HAP-1 (cell line): Measurements from ENCODE around the gene CHST11.
A peak's percentile ranks its signal among the peaks of the same experiment; 100 is the strongest.
"Not testable (repeated sequence)": the region's sequence is repeated elsewhere in the genome, so short reads cannot be mapped to it uniquely, and the experiment has no call there.

Source experiments
- DNase-seq, 2 experiments: peaks; one replicate each; pipeline ENCODE4 v3.0.0-alpha.2; 2016 to 2020; ENCODE audit warnings: low spot score in 2 of 2
- H3K27me3 ChIP-seq: fragments of 250-450 bp; sonication (Bioruptor Pico); 2 replicates; pipeline ENCODE4 v1.5.1; 2020; ENCODE audit warnings: low read depth, mild to moderate bottlenecking, moderate library complexity
- H3K36me3 ChIP-seq: fragments of 250-450 bp; sonication (Bioruptor Pico); replicated peaks from 2 replicates; pipeline ENCODE4 v1.5.1; 2020; ENCODE audit warnings: mild to moderate bottlenecking
- H3K4me1 ChIP-seq: fragments of 250-450 bp; sonication (Bioruptor Pico); 2 replicates; pipeline ENCODE4 v1.5.1; 2020; ENCODE audit warnings: mild to moderate bottlenecking
- H3K4me3 ChIP-seq: fragments of 250-450 bp; sonication (Bioruptor Pico); 2 replicates; pipeline ENCODE4 v1.5.1; 2020; ENCODE audit warnings: mild to moderate bottlenecking, moderate library complexity
- H3K9me3 ChIP-seq: fragments of 250-450 bp; sonication (Bioruptor Pico); 2 replicates; pipeline ENCODE4 v1.5.1; 2020; ENCODE audit warnings: mild to moderate bottlenecking, moderate library complexity
- in situ Hi-C: fragments of 300-500 bp; cut with MboI; formaldehyde crosslinking; loops from 3 replicates; pipeline ENCODE4 v1.14.3; 2020; ENCODE audit warnings: low sequenced_read_pairs, inconsistent platforms, mixed read lengths

CHST11 gene

DNA sequence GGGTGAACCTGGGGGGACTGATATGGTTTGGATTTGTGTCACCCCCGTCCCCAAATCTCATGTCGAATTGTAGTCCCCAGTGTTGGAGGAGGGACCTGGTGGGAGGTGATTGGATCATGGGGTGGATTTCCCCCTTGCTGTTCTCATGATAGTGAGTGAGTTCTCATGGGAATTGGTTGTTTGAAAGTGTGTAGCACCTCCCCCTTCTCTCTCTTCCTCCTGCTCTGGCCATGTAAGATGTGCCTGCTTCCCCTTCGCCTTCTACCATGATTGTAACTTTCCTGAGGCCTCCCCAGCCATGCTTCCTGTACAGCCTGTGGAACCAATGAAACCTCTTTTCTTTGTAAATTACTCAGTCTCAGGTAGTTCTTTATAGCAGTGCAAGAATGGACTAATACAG, 156.6 kb downstream of the CHST11 start:
- H3K36me3 ChIP-seq, DNase-seq, H3K9me3 ChIP-seq, H3K4me1 ChIP-seq, in situ Hi-C loops, H3K4me3 ChIP-seq, H3K27me3 ChIP-seq: not testable (repeated sequence)

DNA sequence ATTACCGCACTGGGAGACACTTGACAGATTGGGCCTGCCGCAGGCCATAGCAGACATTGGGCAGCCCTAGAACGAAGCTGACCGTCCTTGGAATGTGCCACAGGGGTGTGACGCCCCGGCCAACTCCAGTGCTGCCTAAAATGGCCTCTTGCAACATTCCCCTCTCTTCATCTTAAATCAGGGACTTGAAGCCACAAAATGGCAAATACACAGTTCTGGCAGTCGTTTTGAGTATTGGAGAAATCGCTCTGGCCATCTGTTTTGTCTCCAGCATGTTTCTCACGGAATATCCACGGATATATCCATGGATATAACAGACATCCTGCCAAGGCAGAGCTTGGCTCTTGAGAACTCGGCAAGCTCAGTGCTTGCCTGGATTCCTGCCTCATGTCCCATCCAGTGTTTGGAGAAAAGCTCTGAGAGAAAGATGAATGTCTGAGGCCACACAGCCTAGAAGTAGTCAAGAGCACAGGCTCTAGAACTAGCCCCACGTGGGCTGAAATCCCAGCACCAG, 158.4 kb downstream of the CHST11 start:
- H3K36me3 ChIP-seq = no peaks in the 10 kb centered on the region
- in situ Hi-C loops = no loop called here
- no peak for DNase-seq
- H3K4me3 ChIP-seq = no peak overlapping the region
- no peaks in the 10 kb centered on the region for H3K9me3 ChIP-seq
- no peaks in the 10 kb centered on the region for H3K27me3 ChIP-seq
- no peaks in the 10 kb centered on the region for H3K4me1 ChIP-seq

GRCh38 chr12:104618691-104619090, 161.9 kb downstream of the CHST11 start:
- Histone ChIP-seq H3K36me3 (no peaks in the 10 kb centered on the region), H3K27me3 (no peaks in the 10 kb centered on the region), H3K9me3 (no peaks in the 10 kb centered on the region), H3K4me3 (no peak overlapping the region), H3K4me1 (peaks cover 10% of the 10 kb centered on the region)
- DNase-seq = no peak
- in situ Hi-C loops = no loop called here

- H3K4me1 ChIP-seq = peaks cover 17% of the 10 kb centered on the region
- DNase-seq = no peak
- no peaks in the 10 kb centered on the region for H3K27me3 ChIP-seq
- H3K36me3 ChIP-seq = no peaks in the 10 kb centered on the region
- in situ Hi-C loops = no loop called here
- H3K4me3 ChIP-seq = no peak overlapping the region
- no peaks in the 10 kb centered on the region for H3K9me3 ChIP-seq
Measured at GRCh38 chr12:104619305-104619704, 162.6 kb downstream of the CHST11 start.

DNA sequence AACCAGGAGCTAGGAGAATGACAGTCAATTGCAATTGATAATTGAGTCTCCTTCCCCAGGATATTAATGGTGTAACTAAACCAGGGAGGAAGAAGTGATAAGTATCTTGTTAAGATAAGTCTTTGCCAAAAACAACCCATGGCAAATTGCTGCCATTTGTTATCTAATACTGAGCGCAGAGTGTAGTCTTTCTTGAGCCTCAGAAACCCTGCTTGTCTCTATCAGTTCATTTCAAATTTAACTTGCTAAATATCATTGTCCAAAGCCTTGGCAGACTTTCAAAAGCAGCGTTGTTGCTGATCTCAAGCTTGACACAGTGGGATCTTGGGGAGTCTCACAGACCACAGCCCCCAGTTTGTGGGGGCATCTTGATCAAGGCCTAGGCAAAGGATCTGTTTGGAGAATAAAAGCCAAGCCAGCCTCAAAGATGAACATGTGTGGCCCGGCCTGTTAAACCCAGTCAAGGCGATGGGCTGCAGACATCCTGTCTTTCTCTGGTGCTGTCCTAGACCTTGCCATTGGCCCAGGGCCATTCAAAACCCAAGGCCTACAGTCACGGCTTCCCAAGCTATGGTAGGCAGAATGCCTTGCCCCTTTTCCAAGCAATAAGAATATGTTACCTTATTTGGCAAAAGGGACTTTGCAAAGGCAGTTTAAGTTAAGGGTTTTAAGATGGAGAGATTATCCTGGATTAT, 164.2 kb downstream of the CHST11 start:
- Histone ChIP-seq H3K4me3 (no peak overlapping the region), H3K9me3 (no peaks in the 10 kb centered on the region), H3K4me1 (peaks cover 33% of the 10 kb centered on the region), H3K27me3 (no peaks in the 10 kb centered on the region), H3K36me3 (no peaks in the 10 kb centered on the region)
- no peak for DNase-seq
- in situ Hi-C loops = no loop called here

- Histone ChIP-seq H3K9me3 (no peaks in the 10 kb centered on the region), H3K4me3 (no peak overlapping the region), H3K27me3 (no peaks in the 10 kb centered on the region), H3K4me1 (peaks cover 43% of the 10 kb centered on the region), H3K36me3 (no peaks in the 10 kb centered on the region)
- DNase-seq = peak; percentile 26 to 50
- in situ Hi-C loops = no loop called here
Measured at GRCh38 chr12:104622928-104623327, 166.2 kb downstream of the CHST11 start.

GRCh38 chr12:104623883-104624282, 167.1 kb downstream of the CHST11 start:
- peak; percentile 40 to 50 for DNase-seq
- in situ Hi-C loops = no loop called here

GRCh38 chr12:104624529-104624928, 167.8 kb downstream of the CHST11 start:
- no peak overlapping the region for H3K4me3 ChIP-seq
- no peaks in the 10 kb centered on the region for H3K36me3 ChIP-seq
- H3K9me3 ChIP-seq = no peaks in the 10 kb centered on the region
- no peak for DNase-seq
- in situ Hi-C loops = no loop called here
- H3K4me1 ChIP-seq = peaks cover 43% of the 10 kb centered on the region
- H3K27me3 ChIP-seq = no peaks in the 10 kb centered on the region

More at GRCh38 chr12:104623883-104624282, 167.1 kb downstream of the CHST11 start:
- Histone ChIP-seq H3K27me3 (no peaks in the 10 kb centered on the region), H3K9me3 (no peaks in the 10 kb centered on the region), H3K36me3 (no peaks in the 10 kb centered on the region), H3K4me3 (no peak overlapping the region), H3K4me1 (peaks cover 43% of the 10 kb centered on the region)

GRCh38 chr12:104626069-104626837, 169.5 kb downstream of the CHST11 start:
- in situ Hi-C loops = no loop called here
- no peaks in the 10 kb centered on the region for H3K36me3 ChIP-seq
- H3K4me1 ChIP-seq = peaks cover 43% of the 10 kb centered on the region
- no peaks in the 10 kb centered on the region for H3K9me3 ChIP-seq
- no peak overlapping the region for H3K4me3 ChIP-seq
- peak; percentile 22 to 80 for DNase-seq
- H3K27me3 ChIP-seq = no peaks in the 10 kb centered on the region

DNA sequence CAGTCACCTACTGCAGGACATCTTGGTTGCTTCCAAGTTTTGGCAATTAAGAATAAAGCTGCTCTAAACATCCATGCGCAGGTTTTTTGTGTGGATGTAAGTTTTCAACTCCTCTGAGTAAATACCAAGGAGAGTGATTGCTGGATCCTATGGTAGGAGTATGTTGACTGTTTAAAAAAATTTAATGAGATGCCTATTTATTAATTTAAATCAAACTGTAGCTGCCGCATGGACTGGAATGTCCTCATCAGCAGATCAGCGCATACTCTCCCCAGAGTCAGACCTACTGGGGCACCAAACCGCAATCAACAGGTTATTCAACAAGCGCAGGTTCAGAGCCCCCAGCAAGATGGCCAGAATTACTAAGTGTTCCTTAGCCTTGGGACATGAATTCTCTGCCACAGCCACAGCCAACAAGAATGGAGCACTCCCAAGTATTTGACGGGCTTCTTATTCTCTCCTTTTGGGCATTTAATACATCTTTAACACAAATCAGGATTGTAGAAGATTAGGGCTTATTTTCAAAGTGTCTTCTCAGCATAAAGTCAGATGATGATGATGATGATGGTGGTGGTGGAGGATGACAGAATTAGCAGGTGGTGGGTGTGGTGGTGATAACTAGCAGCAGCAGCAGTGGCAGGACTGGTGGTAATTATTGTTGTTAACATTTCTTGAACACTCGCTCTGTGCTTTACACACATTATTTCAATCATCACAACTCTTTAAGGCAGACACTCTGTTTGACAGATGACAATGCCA, 170.7 kb downstream of the CHST11 start:
- H3K36me3 ChIP-seq = no peaks in the 10 kb centered on the region
- peaks cover 43% of the 10 kb centered on the region for H3K4me1 ChIP-seq
- no peaks in the 10 kb centered on the region for H3K9me3 ChIP-seq
- in situ Hi-C loops = no loop called here
- H3K27me3 ChIP-seq = no peaks in the 10 kb centered on the region
- no peak overlapping the region for H3K4me3 ChIP-seq
- DNase-seq = no peak

DNA sequence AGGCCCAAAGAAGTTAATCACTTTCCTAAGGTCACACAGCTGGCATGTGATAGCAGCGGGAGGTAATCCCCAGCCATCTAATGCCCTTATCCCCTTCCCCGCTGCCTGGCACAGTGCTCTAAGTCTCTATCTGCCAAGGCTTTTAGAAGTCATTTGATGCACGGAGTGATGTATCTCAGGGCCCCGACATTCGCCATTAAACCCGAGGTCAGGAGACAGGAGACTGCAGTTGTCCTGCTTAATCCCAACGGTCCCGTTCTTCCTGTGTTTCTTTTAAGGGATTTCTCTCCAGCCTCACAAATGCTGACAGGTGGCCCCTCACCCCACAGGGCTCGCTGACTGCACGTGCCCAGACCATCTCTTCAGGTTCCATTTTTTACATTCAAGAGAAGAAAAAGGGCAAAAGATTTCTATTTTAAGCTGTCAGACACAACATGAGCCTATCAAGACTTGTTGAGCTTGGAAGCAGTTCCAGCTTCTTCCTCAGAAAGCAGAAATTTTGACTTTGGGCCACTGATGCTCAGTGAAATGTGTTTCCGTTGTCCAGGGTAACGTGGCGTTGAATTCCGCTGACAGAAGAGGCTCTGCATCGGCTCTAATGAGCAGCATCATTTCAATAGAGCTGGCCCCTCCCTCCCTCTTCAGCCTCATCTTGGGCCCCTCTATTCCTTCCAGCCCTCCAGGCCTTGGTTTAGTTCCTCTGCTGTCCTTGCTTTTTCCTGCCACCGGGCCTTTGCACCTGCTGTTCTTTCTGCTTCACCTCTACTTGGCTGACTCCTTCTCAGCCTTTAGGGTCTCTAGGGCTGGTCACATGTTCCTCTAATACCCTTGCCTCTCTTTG, 171.5 kb downstream of the CHST11 start:
- H3K36me3 ChIP-seq = no peaks in the 10 kb centered on the region
- H3K27me3 ChIP-seq = no peaks in the 10 kb centered on the region
- no peak for DNase-seq
- in situ Hi-C loops = no loop called here
- no peaks in the 10 kb centered on the region for H3K9me3 ChIP-seq
- peaks cover 38% of the 10 kb centered on the region for H3K4me1 ChIP-seq
- H3K4me3 ChIP-seq = no peak overlapping the region

DNA sequence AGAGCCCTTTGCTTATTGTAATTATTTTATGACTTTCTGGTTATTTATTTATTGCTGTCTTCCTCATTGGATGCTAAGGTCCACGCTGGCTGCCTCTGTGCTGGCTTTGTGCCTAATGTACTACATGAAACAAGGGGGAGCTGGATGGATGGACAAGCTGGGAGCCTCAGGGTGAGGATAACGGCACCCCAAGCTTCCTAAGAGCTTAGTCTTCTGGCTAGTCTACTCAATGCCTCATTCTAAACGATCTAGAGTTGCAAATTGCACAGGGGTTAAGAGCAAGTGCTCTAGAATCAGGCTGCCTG, 172.0 kb downstream of the CHST11 start:
- in situ Hi-C loops = no loop called here
- Histone ChIP-seq H3K36me3 (no peaks in the 10 kb centered on the region), H3K4me1 (peaks cover 32% of the 10 kb centered on the region), H3K27me3 (no peaks in the 10 kb centered on the region), H3K9me3 (no peaks in the 10 kb centered on the region), H3K4me3 (no peak overlapping the region)
- DNase-seq = no peak

GRCh38 chr12:104630230-104630670, 173.5 kb downstream of the CHST11 start:
- Histone ChIP-seq H3K4me3 (no peak overlapping the region), H3K9me3 (no peaks in the 10 kb centered on the region), H3K4me1 (peaks cover 17% of the 10 kb centered on the region), H3K27me3 (no peaks in the 10 kb centered on the region), H3K36me3 (no peaks in the 10 kb centered on the region)
- in situ Hi-C loops = no loop called here
- DNase-seq = no peak
